ENCODE measurements around the gene SLC7A8. TPM values are rescaled to one million over a fixed set of nuclear protein-coding genes. Genes with fewer than 3 reads are reported as not detected.

Gene SLC7A8
- polyA plus RNA-seq, 4 donors: 16.8 to 100 (median 89.4) TPM

DNA sequence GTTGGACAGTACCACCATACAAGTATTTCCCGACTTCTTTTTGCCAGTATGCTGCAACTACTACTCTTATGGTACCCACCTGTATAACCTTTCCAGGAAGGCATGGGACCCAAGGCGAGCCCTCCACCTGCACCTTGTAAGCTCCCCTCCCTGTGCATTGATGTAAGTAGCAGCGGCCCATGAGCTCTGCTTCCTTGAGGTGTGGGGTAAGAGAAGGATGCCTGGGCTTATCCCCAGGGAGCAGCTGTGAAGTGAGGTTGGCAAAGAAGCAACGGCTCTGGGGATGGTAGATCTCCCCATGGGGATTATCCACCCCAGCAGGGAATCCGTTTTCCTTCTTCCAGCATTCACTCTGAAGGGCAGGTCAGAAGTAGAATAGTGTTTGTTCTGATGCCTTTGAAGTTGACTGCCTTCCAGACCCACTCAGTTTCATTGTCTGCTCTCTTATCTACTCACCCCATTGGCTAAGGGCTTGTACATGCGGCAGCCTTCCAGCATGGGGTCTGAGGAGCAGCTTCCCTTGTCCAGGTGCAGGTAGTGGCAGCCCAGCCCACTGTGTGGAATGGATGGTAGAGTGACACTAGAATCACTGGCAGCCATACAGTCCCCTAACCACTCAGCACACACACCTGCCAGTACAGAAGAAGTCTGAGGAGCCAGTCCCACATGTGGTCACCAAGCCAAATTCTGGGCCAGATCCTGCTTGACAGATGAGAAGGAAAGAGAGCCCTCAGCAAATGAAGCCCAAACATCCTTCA, 82.1 kb downstream of the SLC7A8 start:
- DNase-seq (ENCODE audit: low read depth in 4 of 4, low spot score in 3 of 4): no peak

DNA sequence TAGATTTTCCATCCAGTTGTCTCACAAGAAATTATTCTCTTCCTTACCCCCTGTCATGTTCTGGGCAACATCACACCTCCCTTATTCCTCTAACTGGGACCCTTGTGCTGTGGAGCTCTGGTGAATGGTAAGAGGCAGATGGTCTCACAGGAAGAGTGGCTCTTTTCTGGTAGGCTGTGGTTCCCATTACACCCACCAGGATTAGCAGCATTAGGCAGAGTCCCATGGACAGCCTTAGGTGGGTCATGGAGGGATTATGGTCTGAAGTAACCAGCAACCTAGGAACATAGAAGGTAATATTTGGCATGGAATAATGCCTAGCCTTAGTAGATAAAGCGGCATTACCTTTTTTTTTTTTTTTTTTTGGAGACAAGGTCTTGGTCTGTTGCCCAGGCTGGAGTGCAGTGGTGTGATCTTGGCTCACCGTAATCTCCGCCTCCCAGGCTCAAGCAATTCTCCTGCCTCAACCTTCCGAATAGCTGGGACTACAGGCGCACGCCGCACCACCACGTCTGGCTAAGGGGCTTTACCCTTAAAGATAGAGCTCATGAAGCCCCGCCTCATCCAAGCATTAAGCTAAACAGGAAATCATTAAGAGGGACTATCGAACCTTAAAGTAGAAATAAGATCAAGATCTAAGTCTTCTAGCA, 84.1 kb downstream of the SLC7A8 start:
- DNase-seq (ENCODE audit: low read depth in 4 of 4, low spot score in 3 of 4): no peak

DNA sequence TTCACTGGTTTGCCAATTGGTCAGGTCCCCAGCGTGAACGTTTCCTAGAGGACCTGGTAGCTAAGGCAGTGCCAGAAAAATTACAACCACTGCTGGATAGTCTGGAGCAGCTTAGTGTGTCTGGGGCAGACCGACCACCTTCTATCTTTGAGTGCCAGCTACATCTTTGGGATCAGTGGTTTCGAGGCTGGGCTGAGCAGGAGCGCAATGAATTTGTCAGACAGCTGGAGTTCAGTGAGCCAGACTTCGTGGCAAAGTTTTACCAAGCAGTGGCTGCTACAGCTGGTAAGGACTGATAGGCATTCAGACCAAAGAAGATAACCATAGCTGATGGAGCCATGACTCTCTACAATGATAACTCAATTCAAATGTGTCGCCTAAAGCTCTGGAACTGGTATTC, 85.7 kb downstream of the SLC7A8 start:
- DNase-seq (ENCODE audit: low read depth in 4 of 4, low spot score in 3 of 4): no peak

GRCh38 chr14:23095196-23096108, 88.0 kb downstream of the SLC7A8 start, which contains the start of gene C14orf119:
C14orf119 (plus strand) TSS chr14:23095505; CDS start chr14:23097659, 2,154 bp downstream.
- DNase-seq (ENCODE audit: low read depth in 4 of 4, low spot score in 3 of 4): peak; percentile 99 to 100 (median 100)

- peak; percentile 76 to 89 (median 80) for DNase-seq (ENCODE audit: low read depth in 4 of 4, low spot score in 3 of 4)
Measured at GRCh38 chr14:23094666-23095195, 88.7 kb downstream of the SLC7A8 start, which contains the start of gene ACIN1. ACIN1 (minus strand) TSS chr14:23095136; CDS start chr14:23095112, 24 bp downstream.

GRCh38 chr14:23093991-23094665, 89.3 kb downstream of the SLC7A8 start:
- no peak for DNase-seq (ENCODE audit: low read depth in 4 of 4, low spot score in 3 of 4)

DNA sequence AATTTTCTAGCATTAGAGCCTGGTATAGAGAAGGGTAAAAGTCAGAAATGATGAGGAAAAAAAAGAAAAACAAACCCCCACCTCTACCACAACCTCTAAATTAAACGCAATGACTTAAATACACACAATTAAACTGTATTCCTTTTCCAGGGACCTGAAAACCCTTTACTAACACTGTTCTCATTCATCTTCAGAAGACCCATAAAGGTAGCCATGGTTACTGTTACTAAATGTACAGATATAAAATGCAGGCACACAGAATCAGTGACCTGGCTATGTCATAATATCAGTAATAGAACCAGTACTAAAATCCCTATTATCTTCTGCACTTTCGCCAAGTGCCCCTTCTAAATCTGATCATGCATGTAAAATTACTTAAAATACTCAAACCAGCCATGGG, 89.9 kb downstream of the SLC7A8 start:
- DNase-seq (ENCODE audit: low read depth in 4 of 4, low spot score in 3 of 4): no peak

GRCh38 chr14:23093104-23093503, 90.4 kb downstream of the SLC7A8 start:
- DNase-seq (ENCODE audit: low read depth in 4 of 4, low spot score in 3 of 4): no peak

DNA sequence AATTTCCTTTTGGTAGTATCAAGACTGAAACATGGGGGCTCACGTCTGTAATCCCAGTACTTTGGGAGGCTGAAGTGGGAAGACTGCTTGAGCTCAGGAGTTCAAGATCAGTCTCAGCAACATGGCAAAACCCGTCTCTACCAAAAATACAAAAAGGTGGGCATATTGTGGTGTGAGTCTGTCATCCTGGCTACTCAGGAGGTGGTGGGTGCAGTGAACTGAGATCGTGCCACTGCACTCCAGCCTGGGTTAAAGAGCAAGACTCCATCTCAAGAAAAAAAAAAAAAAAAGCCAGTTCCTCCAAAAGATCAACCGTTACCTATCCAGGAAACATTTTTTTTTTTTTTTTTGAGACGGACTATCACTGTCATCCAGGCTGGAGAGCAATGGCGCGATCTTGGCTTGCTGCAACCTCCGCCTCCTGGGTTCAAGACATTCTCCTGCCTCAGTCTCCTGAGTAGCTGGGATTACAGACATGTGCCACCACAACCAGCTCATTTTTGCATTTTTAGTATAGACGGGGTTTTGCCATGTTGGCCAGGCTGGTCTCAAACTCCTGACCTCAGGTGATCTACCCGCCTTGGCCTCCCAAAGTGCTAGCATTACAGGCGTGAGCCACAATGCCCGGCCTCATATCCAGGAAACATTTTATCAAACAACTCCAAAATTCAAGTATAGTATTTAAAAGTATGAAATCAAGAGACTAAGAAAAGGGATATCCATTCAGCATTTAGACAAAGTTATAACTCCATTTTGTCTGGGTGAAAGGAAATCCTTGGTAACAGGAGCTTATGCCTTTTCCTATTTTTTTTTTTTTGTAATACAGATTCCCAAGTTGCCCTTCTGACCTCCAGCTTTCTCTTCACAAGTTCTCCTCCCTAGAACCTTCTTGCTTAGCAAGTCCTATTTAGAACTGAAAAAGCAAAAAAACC, 91.9 kb downstream of the SLC7A8 start:
- DNase-seq (ENCODE audit: low read depth in 4 of 4, low spot score in 3 of 4): no peak

DNA sequence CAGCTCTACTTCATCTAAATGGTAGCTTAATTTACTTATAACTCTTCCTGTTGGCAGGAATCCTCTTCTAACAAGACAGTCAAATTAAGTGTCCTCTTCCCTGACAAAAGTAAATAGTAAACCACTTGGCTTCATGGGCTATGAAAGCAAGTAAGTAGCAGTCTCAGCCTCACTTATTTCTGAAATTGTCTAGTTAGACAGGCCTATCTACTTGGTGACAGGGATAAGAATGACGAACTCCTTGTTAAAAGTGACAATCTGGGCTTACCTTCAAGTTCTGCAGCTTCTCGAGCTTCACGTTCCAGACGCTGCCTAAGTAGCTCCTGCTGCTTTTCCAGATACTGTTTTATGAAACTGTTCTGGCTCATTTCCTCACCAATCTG, 93.2 kb downstream of the SLC7A8 start:
- no peak for DNase-seq (ENCODE audit: low read depth in 4 of 4, low spot score in 3 of 4)

DNA sequence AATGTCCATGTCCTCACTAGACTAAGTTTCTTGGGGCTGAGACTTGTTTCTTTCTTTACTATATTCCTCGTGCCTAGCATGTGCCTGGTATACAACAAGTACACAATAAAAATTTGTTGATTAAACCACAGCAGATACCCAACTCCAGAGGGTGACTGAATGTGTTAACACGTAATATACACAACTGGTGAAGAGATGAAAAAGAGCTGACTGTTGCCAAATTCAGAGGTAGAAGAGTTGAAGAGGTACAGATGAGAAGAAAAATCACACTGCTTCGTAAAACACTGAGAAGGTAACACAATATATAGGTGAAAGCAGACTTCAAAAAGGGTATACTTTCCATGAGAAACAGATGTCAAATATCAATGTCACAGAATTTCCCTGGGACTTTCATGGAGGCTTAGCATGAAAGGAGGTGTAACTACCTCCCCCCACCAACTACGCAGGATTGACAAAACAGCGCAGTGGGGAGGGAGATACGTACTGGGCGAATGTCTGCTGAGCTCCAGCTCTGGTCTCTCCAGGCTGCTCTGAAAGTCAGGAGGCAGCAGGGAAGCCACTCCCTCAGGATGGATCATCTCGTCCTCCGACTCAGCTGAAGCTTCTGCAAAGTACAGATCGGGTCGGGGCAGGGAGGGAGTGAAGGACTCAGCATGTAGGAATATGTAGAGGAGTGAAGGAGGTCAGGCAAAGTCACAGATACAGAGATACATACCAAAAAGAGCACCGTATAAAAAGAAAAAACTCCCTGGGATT, 93.8 kb downstream of the SLC7A8 start:
- DNase-seq (ENCODE audit: low read depth in 4 of 4, low spot score in 3 of 4): no peak

- DNase-seq (ENCODE audit: low read depth in 4 of 4, low spot score in 3 of 4): no peak
Measured at GRCh38 chr14:23086565-23086964, 96.9 kb downstream of the SLC7A8 start.

GRCh38 chr14:23085458-23085857, 98.0 kb downstream of the SLC7A8 start:
- no peak for DNase-seq (ENCODE audit: low read depth in 4 of 4, low spot score in 3 of 4)

DNA sequence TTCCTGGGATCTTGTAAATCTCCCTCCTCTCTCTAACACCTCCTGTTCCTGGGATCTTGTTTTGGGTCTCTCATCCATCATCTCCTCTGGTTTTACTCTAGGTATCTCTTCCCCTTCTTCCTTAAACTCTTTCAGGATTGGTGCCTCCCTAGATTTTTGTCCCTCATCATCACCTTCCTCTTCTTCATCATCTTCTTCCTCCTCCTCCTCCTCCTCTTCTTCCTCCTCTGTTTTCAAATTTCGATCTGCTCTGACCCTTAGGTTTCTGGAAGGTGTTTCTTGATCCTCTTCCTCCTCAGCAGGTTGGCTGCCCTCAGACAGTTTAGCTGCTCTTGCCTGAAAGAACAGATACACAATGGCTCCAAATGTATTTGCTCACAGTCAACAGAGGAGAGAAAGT, 103.0 kb downstream of the SLC7A8 start:
- no peak for DNase-seq (ENCODE audit: low read depth in 4 of 4, low spot score in 3 of 4)

DNA sequence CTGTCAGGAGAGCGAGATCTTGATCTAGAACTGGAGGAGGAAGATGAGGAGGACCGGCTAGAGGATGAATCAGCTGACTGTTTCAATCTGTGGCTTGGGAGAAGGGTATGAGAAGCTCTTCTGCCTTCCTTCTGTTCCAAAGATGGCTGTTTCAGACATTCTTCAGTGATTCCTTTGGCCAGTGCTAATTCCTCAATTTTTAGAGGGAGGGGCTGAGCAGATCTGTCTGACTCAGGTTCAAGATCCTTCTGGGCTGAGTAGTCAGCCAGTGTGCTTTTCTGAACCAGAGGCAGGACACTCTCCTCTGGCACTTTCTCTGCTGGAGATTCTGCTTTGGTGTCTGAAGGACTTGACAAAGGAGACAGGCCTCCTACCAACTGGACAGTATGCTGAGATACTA, 103.7 kb downstream of the SLC7A8 start:
- DNase-seq (ENCODE audit: low read depth in 4 of 4, low spot score in 3 of 4): no peak

DNA sequence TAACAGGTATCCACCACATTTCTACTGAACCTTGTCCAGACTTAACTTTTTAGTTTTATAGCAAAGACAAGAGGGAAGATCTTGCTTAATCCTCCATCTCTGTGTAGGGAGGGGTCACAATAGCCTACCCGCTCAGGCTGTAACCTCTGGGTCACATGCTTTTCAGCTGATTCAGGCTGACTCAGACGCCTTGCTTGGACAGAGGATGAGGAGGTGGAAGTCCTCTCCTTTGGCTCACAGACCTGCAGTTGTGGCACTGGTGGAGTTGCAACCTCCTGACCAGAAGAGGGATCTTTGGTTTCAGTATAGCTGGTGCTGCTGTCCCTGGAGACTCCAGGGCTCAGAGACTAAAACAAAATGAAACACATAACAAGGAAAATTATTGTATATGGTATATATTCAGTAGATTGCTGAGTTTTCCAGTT, 104.8 kb downstream of the SLC7A8 start:
- DNase-seq (ENCODE audit: low read depth in 4 of 4, low spot score in 3 of 4): no peak

DNA sequence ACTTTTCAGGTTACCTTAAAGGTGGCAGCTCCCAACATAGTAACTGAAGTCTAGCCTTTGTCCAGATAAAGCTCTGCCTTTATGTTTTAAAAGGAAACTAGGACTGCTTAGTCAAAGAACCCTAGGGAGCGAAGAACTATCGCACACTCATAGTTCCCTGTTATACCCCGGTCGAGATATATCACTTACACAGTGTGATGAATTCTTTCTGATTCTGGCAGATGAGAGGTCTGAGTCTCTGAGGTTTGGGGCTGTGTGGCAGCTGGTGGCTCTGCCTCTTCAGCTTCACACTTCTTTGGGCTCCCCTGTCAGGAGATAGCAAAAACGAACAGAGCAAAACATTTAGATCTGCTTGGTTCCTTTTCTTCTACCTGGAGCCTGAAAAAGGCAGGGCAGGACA, 105.5 kb downstream of the SLC7A8 start:
- no peak for DNase-seq (ENCODE audit: low read depth in 4 of 4, low spot score in 3 of 4)

DNA sequence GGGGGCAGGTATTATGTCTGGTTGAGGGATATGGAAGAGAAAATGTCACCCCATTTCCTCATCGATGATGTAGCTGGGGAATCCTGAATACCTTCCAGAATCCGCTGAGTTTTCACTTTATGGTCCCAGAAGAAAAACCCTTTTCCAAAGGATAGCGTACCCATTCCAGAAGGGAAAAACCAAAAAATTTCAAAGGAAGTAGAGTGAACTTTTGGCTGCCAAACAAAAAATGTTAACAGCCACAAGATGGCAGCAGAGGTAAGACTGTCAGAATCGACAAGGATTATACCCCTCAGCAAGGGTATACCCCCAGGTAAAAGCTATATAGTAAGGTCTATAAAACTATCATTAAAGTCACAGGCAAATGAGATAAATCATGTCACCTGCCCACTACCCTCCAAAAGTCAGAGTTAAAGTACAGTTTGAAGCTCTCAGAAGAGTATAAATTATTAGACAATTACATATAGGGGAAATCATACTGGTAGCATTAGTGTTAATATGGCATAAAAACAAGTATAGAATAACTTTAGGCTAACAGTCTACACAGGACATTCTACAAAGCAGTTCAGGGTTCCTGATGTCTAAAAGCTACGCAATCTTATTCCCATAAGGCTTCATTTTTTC, 106.6 kb downstream of the SLC7A8 start:
- DNase-seq (ENCODE audit: low read depth in 4 of 4, low spot score in 3 of 4): no peak
